Esophagus squamous epithelium (tissue), 5 donors: ENCODE measurements around the gene AUTS2. TPM values are rescaled to one million over a fixed set of nuclear protein-coding genes. Genes with fewer than 3 reads are reported as not detected.

ENCODE experiments used
- DNase-seq: peaks from one replicate; lab custom pipeline; 2025; lab: John Stamatoyannopoulos, UW
- H3K27ac ChIP-seq, 4 donors: fragments of 200-600 bp; sonication (generic); one replicate each; pipeline ENCODE4 v1.5.1; 2016 to 2019; ENCODE audit warnings: mild to moderate bottlenecking in 1 of 4
- H3K27me3 ChIP-seq, 4 donors: fragments of 200-600 bp; sonication (generic); 1 replicate in 3 of 4; 2 replicates in 1 of 4; pipeline versions ENCODE4 v1.5.1 to v1.6.0; 2017 to 2021; ENCODE audit warnings: antibody characterized with exemption in 1 of 4
- H3K36me3 ChIP-seq, 3 donors: fragments of 200-600 bp; sonication (generic); one replicate each; pipeline ENCODE4 v1.5.1; 2016 to 2019
- H3K4me1 ChIP-seq, 3 donors: fragments of 200-600 bp; sonication (generic); one replicate each; pipeline ENCODE4 v1.5.1; 2017 to 2019
- H3K4me3 ChIP-seq, 4 donors: fragments of 200-600 bp; sonication (generic); 1 replicate in 3 of 4; 2 replicates in 1 of 4; pipeline ENCODE4 v1.5.1; 2016 to 2019; ENCODE audit warnings: mild to moderate bottlenecking in 2 of 4, moderate library complexity in 1 of 4
- H3K9me3 ChIP-seq, 3 donors: fragments of 200-600 bp; sonication (generic); one replicate each; pipeline ENCODE4 v1.5.1; 2016 to 2019
- CTCF ChIP-seq, 6 experiments: fragments of 450-650 bp in 4 of 6; fragments of 200-600 bp in 2 of 6; sonication (generic) in 2 of 6; IDR thresholded peaks; one replicate each; pipeline ENCODE4 v1.5.1; 2016 to 2019; ENCODE audit warnings: antibody characterized with exemption in 6 of 6, mild to moderate bottlenecking in 4 of 6, moderate library complexity in 4 of 6
- POLR2A ChIP-seq, 4 donors: fragments of 450-650 bp; IDR thresholded peaks; one replicate each; pipeline ENCODE4 v1.6.1; 2017; ENCODE audit warnings: antibody characterized with exemption in 4 of 4, mild to moderate bottlenecking in 4 of 4, moderate library complexity in 3 of 4
- WGBS, 2 donors: methylation state at CpG; one replicate each; pipeline ENCODE4 v1.1.5; 2018; 5-methylcytosine and 5-hydroxymethylcytosine counted together
- intact Hi-C: fragments of 100-400 bp; cut with DNase I; formaldehyde crosslinking; loops from one replicate; pipeline ENCODE4 v1.15.0; 2022
- total RNA-seq, 4 donors: library from RNA; depleted of rRNA; stranded (reverse); fragments of >200 nt; gene quantifications; one replicate each; pipeline ENCODE4 v1.1.0, GENCODE V29; 2016
- donor health status: DM: yes; HTN: yes; CAD: no.

AUTS2 gene
- total RNA-seq, 4 donors from 2014 or later, result 9.5 to 36.2 (median 23.0) TPM

- 39 to 57% methylated on average over 8 to 9 of the region's 9 CpGs for WGBS, 2 donors
- no peak for DNase-seq
- H3K4me3 ChIP-seq, result peak overlapping the region; percentile 72 to 87 (median 82)
- H3K36me3 ChIP-seq, result no peaks in the 10 kb centered on the region
- no peak for TF ChIP-seq CTCF (IDR thresholded peaks at IDR 0.05)
- TF ChIP-seq POLR2A (IDR thresholded peaks at IDR 0.05), result no peak
- H3K27me3 ChIP-seq, result peaks cover 0 to 18% (median 2%) of the 10 kb centered on the region in 4 donors
- H3K4me1 ChIP-seq, result peaks cover 7 to 37% (median 16%) of the 10 kb centered on the region in 3 donors
- peak overlapping the region; percentile 89 to 94 (median 91) for H3K27ac ChIP-seq
- no peaks in the 10 kb centered on the region for H3K9me3 ChIP-seq
- intact Hi-C loops, result loop anchor here (10.0 kb wide), 2 partner anchors 79 to 509 kb away; no protein-coding TSS in a partner anchor
These were observed 1095.0 kb downstream of the AUTS2 start for GRCh38 chr7:70693321-70693685.

- H3K4me1 ChIP-seq, result peaks cover 7 to 42% (median 16%) of the 10 kb centered on the region in 3 donors
These were observed 1095.6 kb downstream of the AUTS2 start for GRCh38 chr7:70693686-70694433.

GRCh38 chr7:70694434-70694970 lies 1096.2 kb downstream of the AUTS2 start:
- TF ChIP-seq POLR2A (IDR thresholded peaks at IDR 0.05) (no peak), CTCF (IDR thresholded peaks at IDR 0.05) (no peak)
- Histone ChIP-seq H3K4me1 (peaks cover 7 to 43% (median 16%) of the 10 kb centered on the region in 3 donors), H3K27me3 (peaks cover 0 to 18% (median 2%) of the 10 kb centered on the region in 4 donors), H3K27ac (peak overlapping the region; percentile 89 to 94 (median 91)), H3K9me3 (no peaks in the 10 kb centered on the region), H3K4me3 (peak overlapping the region; percentile 72 to 87 (median 82)), H3K36me3 (peaks cover 0 to 8% (median 0%) of the 10 kb centered on the region in 3 donors)
- WGBS, 2 donors, result 0% methylated on average over 4 to 5 of the region's 80 CpGs
- no peak for DNase-seq
- intact Hi-C loops, result loop anchor here (10.0 kb wide), 2 partner anchors 80 to 510 kb away; no protein-coding TSS in a partner anchor

More at GRCh38 chr7:70693686-70694433, 1095.6 kb downstream of the AUTS2 start:
- Histone ChIP-seq H3K27me3 (peaks cover 0 to 18% (median 2%) of the 10 kb centered on the region in 4 donors), H3K27ac (peak overlapping the region; percentile 89 to 94 (median 91)), H3K36me3 (peaks cover 0 to 2% (median 0%) of the 10 kb centered on the region in 3 donors), H3K4me3 (peak overlapping the region; percentile 72 to 87 (median 82)), H3K9me3 (no peaks in the 10 kb centered on the region)
- TF ChIP-seq POLR2A (IDR thresholded peaks at IDR 0.05) (peak in 3 of 4 donors; percentile 54 to 74 (median 64)), CTCF (IDR thresholded peaks at IDR 0.05) (peak in 4 of 6 experiments; percentile 21 to 51 (median 42))
- 0% methylated on average over 17 of the region's 101 CpGs; no CpG with 5 or more reads in 1 of the 2 donors for WGBS, 2 donors
- DNase-seq, result no peak
- intact Hi-C loops, result loop anchor here (10.0 kb wide), 2 partner anchors 79 to 509 kb away; no protein-coding TSS in a partner anchor

GRCh38 chr7:70694971-70695794 lies 1096.9 kb downstream of the AUTS2 start:
- 1 to 2% methylated on average over 9 to 13 of the region's 77 CpGs for WGBS, 2 donors
- Histone ChIP-seq H3K4me3 (peak overlapping the region; percentile 72 to 87 (median 82)), H3K9me3 (no peaks in the 10 kb centered on the region), H3K4me1 (peaks cover 7 to 49% (median 16%) of the 10 kb centered on the region in 3 donors), H3K27ac (peak overlapping the region; percentile 89 to 94 (median 91)), H3K27me3 (peaks cover 0 to 18% (median 2%) of the 10 kb centered on the region in 4 donors), H3K36me3 (peaks cover 0 to 14% (median 0%) of the 10 kb centered on the region in 3 donors)
- TF ChIP-seq POLR2A (IDR thresholded peaks at IDR 0.05), result no peak
- TF ChIP-seq CTCF (IDR thresholded peaks at IDR 0.05), result no peak
- intact Hi-C loops, result loop anchor here (10.0 kb wide), 2 partner anchors 80 to 510 kb away; no protein-coding TSS in a partner anchor
- DNase-seq, result no peak
